HCT116 (cell line): ENCODE results near the gene LCOR. TPM values are rescaled to one million over a fixed set of nuclear protein-coding genes. Genes with fewer than 3 reads are reported as not detected.

Experiments used
- ATAC-seq: fragments of 200-7000 bp; cut with Tn5 transposase; 2 replicates; pipeline ENCODE4 v1.9.1; 2020; ENCODE audit warnings: mild to moderate bottlenecking, moderate library complexity
- BruUV-seq: library from RNA; stranded (reverse); fragments of 400-500 nt; replicated peaks from 2 replicates; lab custom pipeline; 2021; lab: Mats Ljungman, UMichigan
- CTCF ChIA-PET: fragments of 300-600 bp; sonication (Branson Sonifier 250); formaldehyde crosslinking; loops from one replicate; lab custom pipeline; 2021; ENCODE audit warnings: antibody characterized with exemption; lab: Charles Lee
- POLR2A ChIA-PET: fragments of 300-600, 350-600 bp; sonication (Branson Sonifier 250); formaldehyde crosslinking; loops from one replicate; lab custom pipeline; 2021; ENCODE audit warnings: antibody characterized with exemption; lab: Charles Lee
- RAD21 ChIA-PET, 2 experiments: fragments of 300-600 bp; sonication (Branson Sonifier 250); formaldehyde crosslinking; loops; one replicate each; lab custom pipeline; 2023; ENCODE audit warnings: low total read pairs in 2 of 2; ENCODE audit not compliant: uncharacterized antibody in 2 of 2, unreplicated experiment in 2 of 2, low non-redundant PET in 1 of 2; lab: Charles Lee
- DNase-seq: peaks from one replicate; pipeline ENCODE4 v3.0.0-alpha.2; 2010; ENCODE audit warnings: low read depth, low spot score
- H2AFZ ChIP-seq: fragments of 200-600 bp; shearing (Covaris generic), sonication (generic); 2 replicates; pipeline ENCODE4 v1.6.1; 2017; ENCODE audit warnings: low read depth, mixed run types, mixed read lengths, antibody characterized with exemption, low read length; ENCODE audit not compliant: poor library complexity, severe bottlenecking
- H3K27ac ChIP-seq: 2 replicates; pipeline ENCODE4 v1.5.1; 2012; ENCODE audit warnings: low read depth, low read length
- H3K27me3 ChIP-seq: fragments of 200-600 bp; sonication (generic); 2 replicates; pipeline ENCODE4 v1.6.1; 2016; ENCODE audit warnings: mixed run types, low read length, mixed read lengths; ENCODE audit not compliant: insufficient read depth
- H3K36me3 ChIP-seq, 2 experiments: fragments of 200-500 bp in 1 of 2; fragments of 200-600 bp in 1 of 2; sonication (Bioruptor generic) in 1 of 2; sonication (generic) in 1 of 2; 2 replicates each; pipeline versions ENCODE4 v1.5.1 to v1.6.1; 2014 to 2016; ENCODE audit warnings: low read length in 2 of 2, inconsistent platforms in 1 of 2, mixed read lengths in 1 of 2, mixed run types in 1 of 2; ENCODE audit not compliant: insufficient read depth in 2 of 2, control insufficient read depth in 1 of 2
- H3K4me1 ChIP-seq, 2 experiments: fragments of 200-600 bp in 1 of 2; sonication (generic) in 1 of 2; 2 replicates each; pipeline versions ENCODE4 v1.5.1 to v1.6.1; 2012 to 2017; ENCODE audit warnings: low read length in 2 of 2, inconsistent platforms in 1 of 2, mild to moderate bottlenecking in 1 of 2, mixed read lengths in 1 of 2, mixed run types in 1 of 2, moderate library complexity in 1 of 2; ENCODE audit not compliant: insufficient read depth in 2 of 2, control insufficient read depth in 1 of 2
- H3K4me2 ChIP-seq: fragments of 200-600 bp; sonication (generic); 2 replicates; pipeline ENCODE4 v1.6.1; 2017; ENCODE audit warnings: mixed run types, low read length, mixed read lengths
- H3K4me3 ChIP-seq, 2 experiments: fragments of 200-600 bp in 1 of 2; sonication (generic) in 1 of 2; replicated peaks in 1 of 2; 2 replicates each; pipeline ENCODE4 v1.5.1; 2011 to 2016; ENCODE audit warnings: low read length in 2 of 2, control low read depth in 1 of 2, low read depth in 1 of 2, mild to moderate bottlenecking in 1 of 2, mixed read lengths in 1 of 2, mixed run types in 1 of 2
- H3K79me2 ChIP-seq: fragments of 200-600 bp; sonication (generic); 2 replicates; pipeline ENCODE4 v1.6.1; 2017; ENCODE audit warnings: mild to moderate bottlenecking, mixed run types, low read length, moderate library complexity, mixed read lengths; ENCODE audit not compliant: insufficient read depth
- H3K9ac ChIP-seq: fragments of 200-600 bp; sonication (generic); 2 replicates; pipeline ENCODE4 v1.6.1; 2016; ENCODE audit warnings: low read length, mixed read lengths
- H3K9me2 ChIP-seq: fragments of 200-600 bp; sonication (generic), shearing (Covaris generic); 2 replicates; pipeline ENCODE4 v1.6.1; 2017; ENCODE audit warnings: mixed run types, mild to moderate bottlenecking, moderate library complexity; ENCODE audit not compliant: insufficient read depth
- H3K9me3 ChIP-seq, 2 experiments: fragments of 200-500 bp in 1 of 2; fragments of 200-600 bp in 1 of 2; sonication (Bioruptor generic) in 1 of 2; sonication (generic) in 1 of 2; 2 replicates each; pipeline ENCODE4 v1.6.1; 2014 to 2017; ENCODE audit warnings: low read length in 2 of 2, mixed read lengths in 2 of 2, inconsistent platforms in 1 of 2, low read depth in 1 of 2, mild to moderate bottlenecking in 1 of 2, mixed run types in 1 of 2, moderate library complexity in 1 of 2; ENCODE audit not compliant: control insufficient read depth in 1 of 2, insufficient read depth in 1 of 2
- H4K20me1 ChIP-seq: fragments of 200-600 bp; sonication (generic), shearing (Covaris generic); 2 replicates; pipeline ENCODE4 v1.6.1; 2017; ENCODE audit warnings: mixed run types, mild to moderate bottlenecking, moderate library complexity; ENCODE audit not compliant: insufficient read depth
- EZH2 ChIP-seq: fragments of 200-600 bp; sonication (generic); IDR thresholded peaks from 2 replicates; pipeline ENCODE4 v1.6.1; 2017; ENCODE audit warnings: antibody characterized with exemption, mixed run types
- POLR2A ChIP-seq: IDR thresholded peaks from 2 replicates; pipeline ENCODE4 v1.7.0; 2011; ENCODE audit warnings: borderline replicate concordance; ENCODE audit not compliant: insufficient read depth, insufficient read length; ENCODE audit errors: extremely low read depth
- POLR2AphosphoS5 ChIP-seq: IDR thresholded peaks from 2 replicates; pipeline ENCODE4 v1.6.1; 2011; ENCODE audit warnings: mild to moderate bottlenecking, low read depth, low read length, moderate library complexity
- RAD21 ChIP-seq: IDR thresholded peaks from 2 replicates; pipeline ENCODE4 v1.6.1; 2012; ENCODE audit warnings: low read depth, mild to moderate bottlenecking
- intact Hi-C: fragments of 100-400 bp; cut with micrococcal nuclease; formaldehyde crosslinking; loops from 2 replicates; pipeline ENCODE4 v1.10.0; 2022
- total RNA-seq: library from RNA; stranded (reverse); gene quantifications from one replicate; pipeline ENCODE4 v1.2.1, GENCODE V29; 2021; ENCODE audit not compliant: unreplicated experiment

LCOR gene
- total RNA-seq, 1 experiment from 2014 or later = 59.9 TPM

DNA sequence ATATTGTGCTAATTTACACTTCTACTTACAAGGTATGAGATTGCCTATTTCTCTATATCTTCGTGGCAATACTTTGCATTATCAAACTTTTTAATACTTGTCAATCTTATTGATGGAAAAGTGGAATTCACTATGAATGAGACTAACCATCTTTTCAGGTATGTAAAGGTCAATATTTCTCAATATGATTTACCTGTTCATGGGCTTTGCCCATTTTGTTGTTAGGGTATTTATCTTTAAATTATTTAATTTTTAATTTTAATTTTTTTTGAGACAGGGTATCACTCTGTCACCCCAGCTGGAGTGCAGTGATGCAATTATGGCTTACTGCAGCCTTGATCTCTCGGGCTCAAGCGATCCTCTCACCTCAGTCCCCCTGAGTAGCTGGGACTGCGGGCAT is 47.8 kb upstream of the LCOR start:
- no peak overlapping the region for H3K27ac ChIP-seq
- H3K9me3 ChIP-seq = no peaks in the 10 kb centered on the region
- CTCF ChIA-PET = no interaction called here
- no peaks in the 10 kb centered on the region for H3K79me2 ChIP-seq
- BruUV-seq = no TSS peak
- POLR2A ChIA-PET = no interaction called here
- no peak for ATAC-seq
- H3K9me2 ChIP-seq = no peaks in the 10 kb centered on the region
- H3K27me3 ChIP-seq = no peaks in the 10 kb centered on the region
- no peaks in the 10 kb centered on the region for H4K20me1 ChIP-seq
- RAD21 ChIA-PET = no interaction called here
- H3K9ac ChIP-seq = no peak overlapping the region
- H3K36me3 ChIP-seq = no peaks in the 10 kb centered on the region
- no peak overlapping the region for H3K4me3 ChIP-seq
- no peak overlapping the region for H3K4me2 ChIP-seq
- no peak overlapping the region for H2AFZ ChIP-seq
- no peak for TF ChIP-seq POLR2A
- DNase-seq = no peak
- H3K4me1 ChIP-seq = peaks cover 6% of the 10 kb centered on the region in 2 experiments; a peak in 2 of 4 replicates
- intact Hi-C loops = no loop called here

DNA sequence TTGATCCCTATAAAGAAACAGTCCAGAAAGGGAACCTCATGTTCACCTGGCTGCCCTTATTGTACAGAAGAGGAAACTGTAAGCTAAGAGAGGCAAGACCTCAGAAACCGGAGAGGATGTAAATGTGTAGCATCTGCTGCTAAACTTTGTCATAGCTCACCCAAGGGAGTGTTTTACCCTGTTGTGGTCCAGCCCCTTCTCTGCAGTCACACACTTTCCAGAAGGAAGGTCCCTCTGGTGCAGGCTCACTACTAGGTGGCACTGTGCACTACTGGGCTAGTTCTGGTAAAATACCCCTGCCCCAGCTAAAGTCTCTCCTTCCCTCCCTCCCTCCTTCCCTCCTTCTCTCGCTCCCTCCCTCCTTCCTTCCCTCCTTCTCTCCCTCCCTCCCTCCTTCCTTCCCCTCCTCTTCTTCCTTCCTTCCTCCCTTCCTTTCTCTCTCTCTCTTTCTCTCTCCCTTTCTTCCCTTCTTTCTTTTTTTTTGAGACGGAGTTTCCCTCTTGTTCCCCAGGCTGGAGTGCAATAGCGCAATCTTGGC is 42.5 kb upstream of the LCOR start:
- intact Hi-C loops = no loop called here

More for the DNA sequence above, 42.5 kb upstream of the LCOR start:
- no peaks in the 10 kb centered on the region for H4K20me1 ChIP-seq
- TF ChIP-seq EZH2 (no peak), RAD21 (0 out of 2 replicates have a peak, but pooled peaks have one; percentile 5), POLR2AphosphoS5 (no peak)
- no peaks in the 10 kb centered on the region for H3K27me3 ChIP-seq
- H3K9ac ChIP-seq = no peak overlapping the region
- ChIA-PET RAD21 (interaction anchor here in 1 of 2 experiments (0.5 kb wide), 1 partner anchor 30 kb away, joined by 3 read pairs; no protein-coding TSS in a partner anchor), CTCF (no interaction called here), POLR2A (no interaction called here)
- no peak overlapping the region for H2AFZ ChIP-seq
- no peak overlapping the region for H3K4me3 ChIP-seq
- H3K9me2 ChIP-seq = no peaks in the 10 kb centered on the region
- no peak overlapping the region for H3K27ac ChIP-seq
- DNase-seq = no peak
- H3K36me3 ChIP-seq = no peaks in the 10 kb centered on the region
- BruUV-seq = no TSS peak
- H3K79me2 ChIP-seq = no peaks in the 10 kb centered on the region
- no peak overlapping the region for H3K4me2 ChIP-seq
- ATAC-seq = peak; percentile 44; the same call in 1 of the 2 replicates
- peaks cover 6 to 7% of the 10 kb centered on the region in 2 experiments; a peak in 2 of 4 replicates for H3K4me1 ChIP-seq
- no peaks in the 10 kb centered on the region for H3K9me3 ChIP-seq
